Heart right ventricle (tissue), 16 donors: ENCODE data around the gene OTULINL. TPM values are rescaled to one million over a fixed set of nuclear protein-coding genes. Genes with fewer than 3 reads are reported as not detected.

Experiments
- ATAC-seq, 8 donors: fragments of 200-7000 bp; cut with Tn5 transposase; one replicate each; pipeline ENCODE4 v1.9.1; 2020; ENCODE audit warnings: mild to moderate bottlenecking in 8 of 8, moderate library complexity in 8 of 8, moderate number of reproducible peaks in 1 of 8
- DNase-seq, 2 donors: peaks; one replicate each; pipeline ENCODE4 v3.0.0-alpha.2; 2020
- H3K27ac ChIP-seq, 10 donors: fragments of 200-600 bp; sonication (generic) in 2 of 10; one replicate each; pipeline versions ENCODE4 v1.5.0 to v1.8.0; 2020 to 2022; ENCODE audit warnings: mild to moderate bottlenecking in 3 of 10
- H3K27me3 ChIP-seq, 7 donors: fragments of 200-600 bp; one replicate each; pipeline ENCODE4 v1.8.0; 2021 to 2022; ENCODE audit warnings: mild to moderate bottlenecking in 2 of 7
- H3K36me3 ChIP-seq, 9 donors: fragments of 200-600 bp; sonication (generic) in 1 of 9; one replicate each; pipeline versions ENCODE4 v1.5.0 to v1.8.0; 2020 to 2022; ENCODE audit warnings: mild to moderate bottlenecking in 2 of 9
- H3K4me1 ChIP-seq, 9 donors: fragments of 200-600 bp; sonication (generic) in 1 of 9; one replicate each; pipeline versions ENCODE4 v1.5.0 to v1.8.0; 2020 to 2022; ENCODE audit warnings: mild to moderate bottlenecking in 4 of 9
- H3K4me3 ChIP-seq, 10 donors: fragments of 200-600 bp; sonication (generic) in 2 of 10; one replicate each; pipeline versions ENCODE4 v1.5.0 to v1.8.0; 2020 to 2022; ENCODE audit warnings: mild to moderate bottlenecking in 7 of 10, moderate library complexity in 2 of 10
- H3K9me3 ChIP-seq, 11 donors: fragments of 200-600 bp in 10 of 11; sonication (generic) in 2 of 11; one replicate each; pipeline versions ENCODE4 v1.5.0 to v1.8.0; 2013 to 2022; ENCODE audit warnings: mild to moderate bottlenecking in 2 of 11, control low read depth in 1 of 11, moderate library complexity in 1 of 11
- CTCF ChIP-seq, 9 donors: fragments of 200-600 bp; sonication (generic) in 2 of 9; IDR thresholded peaks; one replicate each; pipeline versions ENCODE4 v1.5.0 to v1.8.0; 2021 to 2022; ENCODE audit warnings: antibody characterized with exemption in 9 of 9, mild to moderate bottlenecking in 5 of 9, moderate library complexity in 1 of 9
- WGBS, 2 donors: extraction: QIAGEN DNeasy Blood & Tissue Kit; methylation state at CpG; one replicate each; pipeline ENCODE4 v1.1.7; 2013; ENCODE audit warnings: inconsistent platforms in 1 of 2; 5-methylcytosine and 5-hydroxymethylcytosine counted together
- intact Hi-C, 10 donors: fragments of 100-400 bp; cut with DNase I; formaldehyde crosslinking; loops; one replicate each; pipeline versions ENCODE4 v1.11.1 to v1.14.2; 2022
- long read RNA-seq, 3 donors: library from polyadenylated mRNA; unstranded; transcript quantifications; one replicate each; pipeline ENCODE4 v2.0.0, GENCODE V29; 2020 to 2021
- polyA plus RNA-seq, 2 donors: library from polyadenylated mRNA; stranded (reverse); fragments of 200-250 nt; gene quantifications; one replicate each; pipeline ENCODE4 v1.2.3, GENCODE V29; 2013
- total RNA-seq, 10 donors: library from RNA; stranded (reverse); fragmentation: NEBNext Ultra II Directional in 3 of 10; extraction: Animal tissue kit (Norgen Biotek cat#: 25700) in 3 of 10; gene quantifications; one replicate each; pipeline versions ENCODE4 v1.2.1 to v1.2.4, GENCODE V29; 2021 to 2023
- donor health status: Arrhythmogenic right ventricular cardiomyopathy.
- donor health status: ischemic (EF 13 %, LVEDD 7.1; RV severe dilation, severe dysfunction).
- donor health status: healthy with polysubstance abuse.
- donor health status: DM: no; HTN: yes; CAD: no.
- donor health status: DM: no; HTN: no; CAD: no.
- donor health status: ischemic (EF 25% LVEDD 6.9; RV normal size, moderate dysfunction).
- donor health status: ischemic (EF 25% LVEDD 5.7; RV mildly dilated, moderate dysfunction).
- donor health status: healthy.
- donor health status: DM: yes; HTN: yes; CAD: no.
- donor health status: Ischemic cardiomyopathy.
- donor health status: ischemic (EF 35%, LVEDD 5.7; RV mildly dilated, moderate dysfunction).
- donor health status: nonischemic (EF 11% LVEDD 7.7; RV severe dilation, severe dysfunction).
- donor health status: DM: yes; HTN: yes; CAD: no.
- donor health status: PGD.
- donor health status: ischemic (EF 29% LVEDD 5.4; RV normal size, mild dysfunction).
- donor health status: nonischemic (EF 23%, LVEDD 6.1; RV moderate dilation, normal function).

The OTULINL gene
- total RNA-seq (1 to 10 TPM in 7 of 10 donors, under 1 TPM in 3; 0.80 to 9.5 (median 1.9) TPM), polyA plus RNA-seq (1 to 10 TPM in 1 of 2 donors, under 1 TPM in 1; 0.29 to 1.0 TPM)
- long read RNA-seq, donor 1, transcript OTULINL-201 (8 exons, 3,597 nt): major isoform, 5 of 5 reads
- long read RNA-seq, donor 1, partial matches to known transcripts: 0 of 5 reads
- long read RNA-seq, donor 1, other reads (novel, unspliced or antisense): 0 of 5 reads
- long read RNA-seq, donor 2, partial matches to known transcripts: 0 of 3 reads
- long read RNA-seq, donor 2, other reads (novel, unspliced or antisense): 0 of 3 reads
- long read RNA-seq, donor 3, partial matches to known transcripts: 0 of 3 reads
- long read RNA-seq, donor 3, other reads (novel, unspliced or antisense): 1 of 3 reads

- TF ChIP-seq CTCF (IDR thresholded peaks at IDR 0.05): no peak
- peak within 1 kb of the TSS; percentile 60 to 84 (median 66) for H3K4me3 ChIP-seq
- ATAC-seq (peak; percentile 95 to 98 (median 97)), DNase-seq (peak; percentile 90 to 91)
- intact Hi-C loops: loop anchor here in 1 of 10 donors (10.0 kb wide), 1 partner anchor 176 kb away; no protein-coding TSS in a partner anchor
- H3K9me3 ChIP-seq: no peaks in the 10 kb centered on the region
- peak within 1 kb of the TSS in 6 of 10 donors; percentile 22 to 94 (median 59) for H3K27ac ChIP-seq
- no peaks in the 10 kb centered on the region for H3K36me3 ChIP-seq
- H3K27me3 ChIP-seq: peaks cover 0 to 37% (median 23%) of the 10 kb centered on the region in 7 donors
- WGBS, 2 donors: 7 to 8% methylated on average over 60 to 63 of the region's 63 CpGs
- peaks cover 0 to 56% (median 14%) of the 10 kb centered on the region in 9 donors for H3K4me1 ChIP-seq
Observed at GRCh38 chr5:14581106-14581890, at the start of gene OTULINL. Gene OTULINL (plus strand): TSS chr5:14581792. CDS start chr5:14581895, 103 bp downstream.

- TF ChIP-seq CTCF (IDR thresholded peaks at IDR 0.05): no peak
- Histone ChIP-seq H3K27ac (no peak overlapping the region), H3K4me3 (no peak overlapping the region), H3K36me3 (no peaks in the 10 kb centered on the region), H3K4me1 (peaks cover 0 to 9% (median 5%) of the 10 kb centered on the region in 9 donors), H3K27me3 (no peaks in the 10 kb centered on the region), H3K9me3 (peaks cover 0 to 1% (median 0%) of the 10 kb centered on the region in 11 donors)
- intact Hi-C loops: no loop called here
- ATAC-seq (no peak), DNase-seq (no peak)
- 58 to 62% methylated on average over 3 of the region's 3 CpGs for WGBS, 2 donors
Observed at GRCh38 chr5:14532180-14532579, 49.4 kb upstream of the OTULINL start.

- H3K27me3 ChIP-seq: no peaks in the 10 kb centered on the region
- peaks cover 0 to 9% (median 0%) of the 10 kb centered on the region in 11 donors for H3K9me3 ChIP-seq
- H3K4me1 ChIP-seq: peaks cover 0 to 9% (median 0%) of the 10 kb centered on the region in 9 donors
- no peak overlapping the region for H3K4me3 ChIP-seq
- WGBS, 2 donors: 14 to 23% methylated on average over 7 of the region's 7 CpGs
- TF ChIP-seq CTCF (IDR thresholded peaks at IDR 0.05): no peak
- intact Hi-C loops: no loop called here
- ATAC-seq (peak in 3 of 8 donors; percentile 34 to 69 (median 53)), DNase-seq (no peak)
- no peak overlapping the region for H3K27ac ChIP-seq
- H3K36me3 ChIP-seq: no peaks in the 10 kb centered on the region
Observed at GRCh38 chr5:14534773-14535172, 46.8 kb upstream of the OTULINL start.

GRCh38 chr5:14545308-14545707 is 36.3 kb upstream of the OTULINL start:
- Histone ChIP-seq H3K4me1 (peaks cover 0 to 25% (median 0%) of the 10 kb centered on the region in 9 donors), H3K27me3 (peaks cover 0 to 17% (median 6%) of the 10 kb centered on the region in 7 donors), H3K9me3 (peaks cover 0 to 23% (median 9%) of the 10 kb centered on the region in 11 donors), H3K4me3 (no peak overlapping the region), H3K36me3 (no peaks in the 10 kb centered on the region), H3K27ac (peak overlapping the region in 1 of 10 donors; percentile 45)
- DNase-seq (no peak), ATAC-seq (peak in 7 of 8 donors; percentile 37 to 71 (median 58))
- TF ChIP-seq CTCF (IDR thresholded peaks at IDR 0.05): no peak
- WGBS, 2 donors: 60 to 62% methylated on average over 3 of the region's 3 CpGs
- intact Hi-C loops: no loop called here
